OCI-LY3 (cell line): ENCODE measurements around the gene JMJD6.

Experiments
- EZH2phosphoT487 ChIP-seq: fragments of 200-600 bp; shearing (Covaris generic); IDR thresholded peaks from 2 replicates; pipeline ENCODE4 v1.6.1; 2018; ENCODE audit warnings: antibody characterized with exemption, mixed run types, low read depth
- TF ChIP-seq, protein P1 (sequence below): fragments of 200-600, 300-600 bp; sonication (generic); IDR thresholded peaks from 2 replicates; pipeline ENCODE4 v1.5.1; 2014; ENCODE audit warnings: antibody characterized with exemption, low read length, low read depth

DNA sequence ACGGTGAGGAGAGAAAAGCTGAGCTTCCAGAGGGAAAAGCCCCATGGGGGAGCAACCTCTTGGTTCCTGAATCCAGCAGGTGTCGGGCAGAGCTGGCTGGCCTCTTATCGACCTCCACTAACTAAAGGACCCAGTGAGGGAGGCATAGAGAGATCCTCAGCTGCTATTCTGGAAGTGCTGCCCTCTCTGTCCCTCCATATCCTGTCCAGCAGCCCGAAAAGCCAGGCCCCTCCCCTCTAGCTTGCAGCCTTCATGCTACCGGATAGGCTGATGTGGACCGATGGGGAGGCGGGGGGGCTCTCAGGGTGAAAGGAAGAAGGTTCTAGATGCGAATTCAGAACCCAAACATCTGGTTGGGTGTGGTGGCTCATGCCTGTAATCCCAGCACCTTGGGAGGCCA lies 40.6 kb downstream of the JMJD6 start:
- TF ChIP-seq, protein P1, sequence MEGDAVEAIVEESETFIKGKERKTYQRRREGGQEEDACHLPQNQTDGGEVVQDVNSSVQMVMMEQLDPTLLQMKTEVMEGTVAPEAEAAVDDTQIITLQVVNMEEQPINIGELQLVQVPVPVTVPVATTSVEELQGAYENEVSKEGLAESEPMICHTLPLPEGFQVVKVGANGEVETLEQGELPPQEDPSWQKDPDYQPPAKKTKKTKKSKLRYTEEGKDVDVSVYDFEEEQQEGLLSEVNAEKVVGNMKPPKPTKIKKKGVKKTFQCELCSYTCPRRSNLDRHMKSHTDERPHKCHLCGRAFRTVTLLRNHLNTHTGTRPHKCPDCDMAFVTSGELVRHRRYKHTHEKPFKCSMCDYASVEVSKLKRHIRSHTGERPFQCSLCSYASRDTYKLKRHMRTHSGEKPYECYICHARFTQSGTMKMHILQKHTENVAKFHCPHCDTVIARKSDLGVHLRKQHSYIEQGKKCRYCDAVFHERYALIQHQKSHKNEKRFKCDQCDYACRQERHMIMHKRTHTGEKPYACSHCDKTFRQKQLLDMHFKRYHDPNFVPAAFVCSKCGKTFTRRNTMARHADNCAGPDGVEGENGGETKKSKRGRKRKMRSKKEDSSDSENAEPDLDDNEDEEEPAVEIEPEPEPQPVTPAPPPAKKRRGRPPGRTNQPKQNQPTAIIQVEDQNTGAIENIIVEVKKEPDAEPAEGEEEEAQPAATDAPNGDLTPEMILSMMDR = no peak
- TF ChIP-seq EZH2phosphoT487 = no peak
